ENCODE results near the gene PRR3. TPM values are rescaled to one million over a fixed set of nuclear protein-coding genes. Genes with fewer than 3 reads are reported as not detected.

Gene PRR3
- total RNA-seq, 4 donors from 2014 or later, result 8.0 to 10.3 (median 8.8) TPM

GRCh38 chr6:30544666-30545272, 12.3 kb upstream of the PRR3 start:
- DNase-seq (ENCODE audit: low spot score in 2 of 2), result no peak
- Histone ChIP-seq H3K4me3 (no peak overlapping the region), H3K9me3 (no peaks in the 10 kb centered on the region), H3K4me1 (peaks cover 0 to 21% (median 0%) of the 10 kb centered on the region in 4 donors), H3K27me3 (no peaks in the 10 kb centered on the region), H3K36me3 (peaks cover 0 to 45% (median 0%) of the 10 kb centered on the region in 3 donors), H3K27ac (peak overlapping the region in 1 of 4 donors; percentile 33)
- 27 to 29% methylated on average over 6 of the region's 6 CpGs for WGBS, 2 donors
- no peak for TF ChIP-seq POLR2A (IDR thresholded peaks at IDR 0.05)
- TF ChIP-seq CTCF (IDR thresholded peaks at IDR 0.05), result peak; percentile 62 to 83 (median 78)
- TF ChIP-seq EP300 (IDR thresholded peaks at IDR 0.05), result no peak

- Histone ChIP-seq H3K27me3 (no peaks in the 10 kb centered on the region), H3K4me3 (no peak overlapping the region), H3K9me3 (no peaks in the 10 kb centered on the region), H3K27ac (no peak overlapping the region), H3K36me3 (peaks cover 0 to 72% (median 10%) of the 10 kb centered on the region in 3 donors), H3K4me1 (peaks cover 0 to 8% (median 0%) of the 10 kb centered on the region in 4 donors)
- TF ChIP-seq EP300 (IDR thresholded peaks at IDR 0.05) (no peak), CTCF (IDR thresholded peaks at IDR 0.05) (no peak), POLR2A (IDR thresholded peaks at IDR 0.05) (no peak)
- DNase-seq (ENCODE audit: low spot score in 2 of 2), result no peak
- WGBS, 2 donors, result 90% methylated on average over 6 of the region's 6 CpGs
These were observed 9.6 kb upstream of the PRR3 start for GRCh38 chr6:30547454-30547853.

- WGBS, 2 donors, result 56 to 60% methylated on average over 2 of the region's 2 CpGs
- TF ChIP-seq CTCF (IDR thresholded peaks at IDR 0.05), result no peak
- no peak for TF ChIP-seq EP300 (IDR thresholded peaks at IDR 0.05)
- no peak for TF ChIP-seq POLR2A (IDR thresholded peaks at IDR 0.05)
- DNase-seq (ENCODE audit: low spot score in 2 of 2), result no peak
These were observed 8.7 kb upstream of the PRR3 start for GRCh38 chr6:30548375-30548774.

GRCh38 chr6:30554404-30554803, 2.7 kb upstream of the PRR3 start:
- Histone ChIP-seq H3K36me3 (peaks cover 0 to 52% (median 14%) of the 10 kb centered on the region in 3 donors), H3K9me3 (no peaks in the 10 kb centered on the region), H3K4me1 (peaks cover 0 to 36% (median 14%) of the 10 kb centered on the region in 4 donors), H3K4me3 (no peak overlapping the region), H3K27me3 (no peaks in the 10 kb centered on the region), H3K27ac (peak overlapping the region in 2 of 4 donors; percentile 97 to 99)
- TF ChIP-seq EP300 (IDR thresholded peaks at IDR 0.05) (no peak), POLR2A (IDR thresholded peaks at IDR 0.05) (no peak), CTCF (IDR thresholded peaks at IDR 0.05) (no peak)
- WGBS, 2 donors, result 89 to 90% methylated on average over 4 of the region's 4 CpGs
- no peak for DNase-seq (ENCODE audit: low spot score in 2 of 2)

More at GRCh38 chr6:30548375-30548774, 8.7 kb upstream of the PRR3 start:
- Histone ChIP-seq H3K4me1 (peaks cover 0 to 8% (median 0%) of the 10 kb centered on the region in 4 donors), H3K9me3 (no peaks in the 10 kb centered on the region), H3K4me3 (no peak overlapping the region), H3K27me3 (no peaks in the 10 kb centered on the region), H3K27ac (no peak overlapping the region), H3K36me3 (peaks cover 0 to 81% (median 14%) of the 10 kb centered on the region in 3 donors)

- 9 to 11% methylated on average over 28 to 34 of the region's 34 CpGs for WGBS, 2 donors
- TF ChIP-seq EP300 (IDR thresholded peaks at IDR 0.05) (no peak), POLR2A (IDR thresholded peaks at IDR 0.05) (no peak), CTCF (IDR thresholded peaks at IDR 0.05) (no peak)
- peak; percentile 20 to 29 for DNase-seq (ENCODE audit: low spot score in 2 of 2)
- H3K27ac ChIP-seq, result peak overlapping the region; percentile 97 to 99 (median 98)
- H3K4me1 ChIP-seq, result peaks cover 0 to 43% (median 14%) of the 10 kb centered on the region in 4 donors
- H3K4me3 ChIP-seq, result peak overlapping the region; percentile 63 to 96 (median 88)
- no peaks in the 10 kb centered on the region for H3K27me3 ChIP-seq
- peaks cover 0 to 44% (median 14%) of the 10 kb centered on the region in 3 donors for H3K36me3 ChIP-seq
- no peaks in the 10 kb centered on the region for H3K9me3 ChIP-seq
These were observed 1.9 kb upstream of the PRR3 start for GRCh38 chr6:30554962-30555815.

Measured in tibial nerve (tissue), 4 donors.